ENCODE measurements around the gene ZNRD2.
A peak's percentile ranks its signal among the peaks of the same experiment; 100 is the strongest.

DNA sequence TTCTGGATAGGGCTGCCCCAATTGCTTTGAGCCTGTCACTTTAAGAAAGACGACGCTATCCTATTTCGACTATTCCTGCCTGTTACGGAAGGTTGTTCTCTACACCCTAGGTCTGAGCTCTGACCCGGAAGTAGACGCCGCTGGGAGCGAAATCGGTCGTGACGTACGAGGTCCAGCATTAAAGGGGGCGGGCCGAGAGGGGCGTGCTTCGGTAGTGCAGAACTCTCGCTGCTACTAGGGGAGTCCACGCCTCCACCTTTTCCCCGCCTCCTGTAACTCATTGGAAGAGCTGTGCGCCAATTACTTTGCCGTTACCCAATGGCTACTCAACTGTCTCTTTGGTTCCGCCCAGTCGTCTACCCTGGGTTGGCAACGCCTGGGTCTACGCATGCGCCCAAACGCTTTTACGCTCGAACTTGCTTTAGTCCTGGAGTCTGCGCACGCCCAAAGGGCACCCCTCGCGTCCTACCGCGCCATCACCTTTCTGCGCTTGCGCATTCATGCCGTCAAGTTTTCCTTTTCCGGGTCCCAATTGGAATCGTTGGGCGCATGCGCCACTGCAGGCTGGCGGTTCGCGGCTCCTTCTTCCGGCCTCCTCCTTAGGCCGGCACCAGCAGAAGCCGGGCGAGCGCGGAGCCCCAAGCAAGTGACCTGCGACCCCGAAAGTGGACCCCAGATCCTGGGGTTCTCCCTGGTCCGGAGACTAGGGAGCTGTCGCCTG, 45.1 kb downstream of the ZNRD2 start, which contains the start of gene PCNX3:
- peak in 3 of 4 donors; percentile 53 to 72 (median 59) for TF ChIP-seq POLR2A (IDR thresholded peaks at IDR 0.05)
- TF ChIP-seq, protein P1, sequence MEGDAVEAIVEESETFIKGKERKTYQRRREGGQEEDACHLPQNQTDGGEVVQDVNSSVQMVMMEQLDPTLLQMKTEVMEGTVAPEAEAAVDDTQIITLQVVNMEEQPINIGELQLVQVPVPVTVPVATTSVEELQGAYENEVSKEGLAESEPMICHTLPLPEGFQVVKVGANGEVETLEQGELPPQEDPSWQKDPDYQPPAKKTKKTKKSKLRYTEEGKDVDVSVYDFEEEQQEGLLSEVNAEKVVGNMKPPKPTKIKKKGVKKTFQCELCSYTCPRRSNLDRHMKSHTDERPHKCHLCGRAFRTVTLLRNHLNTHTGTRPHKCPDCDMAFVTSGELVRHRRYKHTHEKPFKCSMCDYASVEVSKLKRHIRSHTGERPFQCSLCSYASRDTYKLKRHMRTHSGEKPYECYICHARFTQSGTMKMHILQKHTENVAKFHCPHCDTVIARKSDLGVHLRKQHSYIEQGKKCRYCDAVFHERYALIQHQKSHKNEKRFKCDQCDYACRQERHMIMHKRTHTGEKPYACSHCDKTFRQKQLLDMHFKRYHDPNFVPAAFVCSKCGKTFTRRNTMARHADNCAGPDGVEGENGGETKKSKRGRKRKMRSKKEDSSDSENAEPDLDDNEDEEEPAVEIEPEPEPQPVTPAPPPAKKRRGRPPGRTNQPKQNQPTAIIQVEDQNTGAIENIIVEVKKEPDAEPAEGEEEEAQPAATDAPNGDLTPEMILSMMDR (IDR thresholded peaks at IDR 0.05), result peak in 1 of 6 experiments; percentile 8
